Transverse colon (tissue), 4 donors: ENCODE data around the gene CRLF1. TPM values are rescaled to one million over a fixed set of nuclear protein-coding genes. Genes with fewer than 3 reads are reported as not detected.
A peak's percentile ranks its signal among the peaks of the same experiment; 100 is the strongest.

Experiments used
- DNase-seq: peaks from one replicate; pipeline ENCODE4 v3.0.0-alpha.2; 2019
- H3K27ac ChIP-seq, 4 donors: fragments of 200-600 bp; sonication (generic); 2 replicates each; pipeline ENCODE4 v1.5.1; 2016 to 2018; ENCODE audit warnings: inconsistent platforms in 4 of 4
- H3K27me3 ChIP-seq: fragments of 200-600 bp; sonication (generic); 2 replicates; pipeline ENCODE4 v1.5.1; 2017; ENCODE audit warnings: inconsistent platforms
- H3K36me3 ChIP-seq, 4 donors: fragments of 200-600 bp; sonication (generic); 2 replicates each; pipeline ENCODE4 v1.5.1; 2017 to 2019; ENCODE audit warnings: inconsistent platforms in 4 of 4
- H3K4me1 ChIP-seq, 4 donors: fragments of 200-600 bp; sonication (generic); 2 replicates each; pipeline ENCODE4 v1.5.1; 2017 to 2020; ENCODE audit warnings: inconsistent platforms in 4 of 4
- H3K4me3 ChIP-seq, 4 donors: fragments of 200-600 bp; sonication (generic); 1 replicate in 1 of 4; 2 replicates in 3 of 4; pipeline versions ENCODE4 v1.5.1 to v1.6.1; 2017 to 2019; ENCODE audit warnings: inconsistent platforms in 4 of 4
- H3K9me3 ChIP-seq, 2 donors: fragments of 200-600 bp; sonication (generic); 2 replicates each; pipeline ENCODE4 v1.5.1; 2017 to 2019; ENCODE audit warnings: inconsistent platforms in 2 of 2
- CTCF ChIP-seq, 5 experiments: fragments of 200-600 bp in 3 of 5; fragments of 450-650 bp in 2 of 5; sonication (generic) in 3 of 5; IDR thresholded peaks; 1 replicate in 2 of 5; 2 replicates in 3 of 5; pipeline ENCODE4 v1.5.1; 2016 to 2017; ENCODE audit warnings: antibody characterized with exemption in 5 of 5, inconsistent platforms in 3 of 5, mild to moderate bottlenecking in 2 of 5, moderate library complexity in 1 of 5
- EP300 ChIP-seq: sonication (generic); formaldehyde crosslinking; IDR thresholded peaks from one replicate; pipeline ENCODE4 v1.6.1; 2017; ENCODE audit warnings: antibody characterized with exemption, low read depth
- POLR2A ChIP-seq: fragments of 450-650 bp; IDR thresholded peaks from one replicate; pipeline ENCODE4 v1.6.1; 2016; ENCODE audit warnings: antibody characterized with exemption, mild to moderate bottlenecking, moderate library complexity
- POLR2AphosphoS5 ChIP-seq, 3 donors: sonication (generic); formaldehyde crosslinking; IDR thresholded peaks; one replicate each; pipeline ENCODE4 v1.6.1; 2016; ENCODE audit warnings: antibody characterized with exemption in 3 of 3
- WGBS, 2 donors: methylation state at CpG; one replicate each; pipeline ENCODE4 v1.1.5; 2018; ENCODE audit warnings: low coverage in 1 of 2; 5-methylcytosine and 5-hydroxymethylcytosine counted together
- in situ Hi-C, 4 donors: fragments of 200-750 bp; cut with MboI; loops; one replicate each; pipeline versions ENCODE4 v1.15.0 to v1.15.1; 2017; ENCODE audit warnings: low sequenced_read_pairs in 3 of 4, low pct_ligation_motif_present in 1 of 4, low pct_unique_long_range_greater_than_20kb in 1 of 4
- intact Hi-C: fragments of 100-400 bp; cut with DNase I; formaldehyde crosslinking; loops from one replicate; pipeline ENCODE4 v1.15.1; 2023; ENCODE audit warnings: low total_unique reads
- total RNA-seq, 4 donors: library from RNA; depleted of rRNA; stranded (reverse); fragments of >200 nt; gene quantifications; one replicate each; pipeline ENCODE4 v1.1.0, GENCODE V29; 2016

CRLF1 gene
- total RNA-seq, 4 donors from 2014 or later: 1.1 to 21.0 (median 6.1) TPM

- Histone ChIP-seq H3K36me3 (peaks cover 0 to 4% (median 0%) of the 10 kb centered on the region in 4 donors), H3K4me3 (no peak overlapping the region), H3K27ac (peak overlapping the region in 3 of 4 donors; percentile 86 to 96 (median 94)), H3K4me1 (peaks cover 5 to 23% (median 12%) of the 10 kb centered on the region in 4 donors), H3K27me3 (no peaks in the 10 kb centered on the region), H3K9me3 (no peaks in the 10 kb centered on the region)
- WGBS, 2 donors: 92 to 100% methylated on average over 3 to 12 of the region's 12 CpGs
- in situ Hi-C loops: loop anchor here in 3 of 4 donors (25.0 kb wide), 2 partner anchors 125 to 250 kb away; partner anchors contain the start of gene UPF1 (in 2 of the 3)
- intact Hi-C loops: no loop called here
- TF ChIP-seq CTCF (IDR thresholded peaks at IDR 0.05) (no peak), POLR2A (no peak), POLR2AphosphoS5 (IDR thresholded peaks at IDR 0.05) (no peak), EP300 (no peak)
- no peak for DNase-seq
Measured at GRCh38 chr19:18587561-18587960, 19.0 kb downstream of the CRLF1 start.

DNA sequence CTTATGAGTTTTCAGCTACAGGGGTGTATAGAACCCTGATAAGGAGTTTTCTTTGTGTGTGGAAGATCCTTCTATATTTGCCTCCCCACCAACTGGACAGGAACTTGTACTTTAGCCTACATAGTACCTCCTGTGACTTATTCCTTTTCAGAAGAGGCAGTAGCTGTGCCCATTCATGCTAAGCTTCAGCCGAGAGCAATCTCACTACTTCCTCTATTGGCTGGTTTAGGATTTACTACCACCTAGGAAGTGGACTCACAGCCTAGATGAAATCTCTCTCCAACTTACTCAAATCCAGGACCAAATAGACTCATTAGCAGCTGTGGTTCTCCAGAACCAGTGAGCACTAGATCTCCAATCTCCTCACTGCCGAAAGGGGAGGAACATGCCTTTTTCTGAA, 20.3 kb downstream of the CRLF1 start:
- in situ Hi-C loops: loop anchor here in 3 of 4 donors (25.0 kb wide), 2 partner anchors 124 to 251 kb away; partner anchors contain the start of gene UPF1 (in 2 of the 3)
- intact Hi-C loops: no loop called here

DNA sequence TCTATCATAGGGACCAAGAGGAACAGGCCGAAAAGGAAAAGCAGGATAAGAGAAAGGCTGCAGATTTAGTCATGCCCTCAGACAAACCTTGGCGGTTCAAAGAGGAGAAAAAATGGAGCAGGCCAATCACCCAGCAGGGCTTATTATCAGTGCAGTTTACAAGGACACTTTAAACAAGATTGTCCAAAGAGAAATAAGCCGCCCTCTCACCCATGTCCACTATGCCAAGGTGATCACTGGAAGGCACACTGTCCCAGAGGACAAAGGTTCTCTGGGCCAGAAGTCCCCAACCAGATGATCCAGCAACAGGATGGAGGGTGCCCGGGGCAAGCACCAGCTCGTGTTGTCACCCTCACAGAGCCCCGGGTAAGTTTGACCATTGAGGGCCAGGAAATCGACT, 26.3 kb downstream of the CRLF1 start:
- TF ChIP-seq POLR2AphosphoS5 (IDR thresholded peaks at IDR 0.05): no peak
- no peak for TF ChIP-seq POLR2A
- TF ChIP-seq CTCF (IDR thresholded peaks at IDR 0.05): no peak
- no peak for TF ChIP-seq EP300
- DNase-seq: no peak
- in situ Hi-C loops (loop anchor here in 3 of 4 donors (25.0 kb wide), 2 partner anchors 118 to 257 kb away; partner anchors contain the start of gene UPF1 (in 2 of the 3)), intact Hi-C loops (no loop called here)
- WGBS, 2 donors: 69 to 88% methylated on average over 1 to 7 of the region's 7 CpGs
- Histone ChIP-seq H3K9me3 (no peaks in the 10 kb centered on the region), H3K36me3 (peaks cover 0 to 13% (median 2%) of the 10 kb centered on the region in 4 donors), H3K27ac (no peak overlapping the region), H3K4me3 (no peak overlapping the region), H3K27me3 (no peaks in the 10 kb centered on the region), H3K4me1 (no peaks in the 10 kb centered on the region)

More for the DNA sequence above, 20.3 kb downstream of the CRLF1 start:
- peaks cover 0 to 4% (median 0%) of the 10 kb centered on the region in 4 donors for H3K36me3 ChIP-seq
- H3K27me3 ChIP-seq: no peaks in the 10 kb centered on the region
- 20 to 52% methylated on average over 1 to 2 of the region's 2 CpGs for WGBS, 2 donors
- H3K27ac ChIP-seq: no peak overlapping the region
- no peaks in the 10 kb centered on the region for H3K9me3 ChIP-seq
- no peak for TF ChIP-seq POLR2AphosphoS5 (IDR thresholded peaks at IDR 0.05)
- no peak for TF ChIP-seq EP300
- no peak for TF ChIP-seq POLR2A
- no peak for TF ChIP-seq CTCF (IDR thresholded peaks at IDR 0.05)
- DNase-seq: no peak
- peaks cover 5 to 23% (median 12%) of the 10 kb centered on the region in 4 donors for H3K4me1 ChIP-seq
- H3K4me3 ChIP-seq: no peak overlapping the region

- no peaks in the 10 kb centered on the region for H3K9me3 ChIP-seq
- 89 to 92% methylated on average over 12 to 21 of the region's 21 CpGs for WGBS, 2 donors
- no peak overlapping the region for H3K4me3 ChIP-seq
- in situ Hi-C loops: loop anchor here in 3 of 4 donors (25.0 kb wide), 2 partner anchors 115 to 260 kb away; partner anchors contain the start of gene UPF1 (in 2 of the 3)
- H3K4me1 ChIP-seq: peaks cover 8 to 15% (median 11%) of the 10 kb centered on the region in 4 donors
- no peak overlapping the region for H3K27ac ChIP-seq
- no peaks in the 10 kb centered on the region for H3K27me3 ChIP-seq
- TF ChIP-seq POLR2A (no peak), POLR2AphosphoS5 (IDR thresholded peaks at IDR 0.05) (no peak), CTCF (IDR thresholded peaks at IDR 0.05) (no peak), EP300 (no peak)
- no peak for DNase-seq
- peaks cover 0 to 28% (median 4%) of the 10 kb centered on the region in 4 donors for H3K36me3 ChIP-seq
- intact Hi-C loops: no loop called here
Measured at GRCh38 chr19:18577365-18577914, 29.2 kb downstream of the CRLF1 start.
